Measurements from ENCODE around the gene PITX2. TPM values are rescaled to one million over a fixed set of nuclear protein-coding genes. Genes with fewer than 3 reads are reported as not detected.

The PITX2 gene
- total RNA-seq, 2 donors from 2014 or later = not detected

DNA sequence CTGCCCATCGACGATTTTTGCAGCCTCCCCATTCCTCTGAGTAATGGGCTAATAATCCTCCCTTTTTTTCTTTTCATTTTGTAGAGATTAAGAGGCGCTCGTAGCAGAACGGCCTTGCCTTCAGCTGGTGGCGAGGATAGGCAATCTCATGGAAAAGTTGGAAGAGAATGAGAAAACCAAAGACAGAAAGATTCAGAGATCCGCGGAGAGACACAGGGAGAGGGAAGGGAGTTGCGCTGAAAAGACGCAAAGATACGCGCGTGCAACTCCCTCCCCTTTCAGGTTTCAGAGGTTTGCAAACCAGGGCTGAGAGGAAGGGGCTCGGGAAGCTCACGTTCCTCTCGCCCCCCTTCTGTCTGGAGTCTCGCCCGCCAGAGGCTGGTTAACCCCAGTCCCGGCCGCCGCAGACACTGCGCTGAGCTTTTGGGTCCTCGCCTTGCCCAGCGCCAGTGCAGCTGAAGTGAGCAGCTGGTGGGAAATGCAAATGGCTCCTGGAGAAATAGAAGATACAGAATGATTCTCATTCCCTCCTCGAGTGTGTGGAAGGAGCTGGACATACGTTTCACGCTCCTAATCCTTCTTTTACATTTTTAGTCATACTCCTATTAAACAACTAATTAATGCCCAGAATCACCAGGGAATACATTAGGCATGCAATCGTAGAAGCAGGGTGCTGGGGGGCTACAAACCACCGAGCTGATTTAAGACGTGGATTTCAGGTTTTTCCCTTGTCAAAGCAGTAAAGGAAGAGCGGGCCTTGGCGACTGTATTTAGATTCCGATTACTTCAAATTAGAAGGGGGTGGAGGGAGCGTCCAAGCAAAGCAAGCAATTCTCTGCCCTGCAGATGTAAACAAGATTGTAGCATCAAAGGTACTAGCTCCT, 16.6 kb upstream of the PITX2 start:
- DNase-seq (ENCODE audit: low spot score in 2 of 2) = no peak
- Mint-ChIP-seq H3K36me3 (peaks cover 40 to 44% of the 10 kb centered on the region in 2 donors), H3K27ac (peak overlapping the region in 1 of 2 donors; percentile 17), H3K9me3 (peaks cover 9 to 13% of the 10 kb centered on the region in 2 donors)
- ATAC-seq = no peak

DNA sequence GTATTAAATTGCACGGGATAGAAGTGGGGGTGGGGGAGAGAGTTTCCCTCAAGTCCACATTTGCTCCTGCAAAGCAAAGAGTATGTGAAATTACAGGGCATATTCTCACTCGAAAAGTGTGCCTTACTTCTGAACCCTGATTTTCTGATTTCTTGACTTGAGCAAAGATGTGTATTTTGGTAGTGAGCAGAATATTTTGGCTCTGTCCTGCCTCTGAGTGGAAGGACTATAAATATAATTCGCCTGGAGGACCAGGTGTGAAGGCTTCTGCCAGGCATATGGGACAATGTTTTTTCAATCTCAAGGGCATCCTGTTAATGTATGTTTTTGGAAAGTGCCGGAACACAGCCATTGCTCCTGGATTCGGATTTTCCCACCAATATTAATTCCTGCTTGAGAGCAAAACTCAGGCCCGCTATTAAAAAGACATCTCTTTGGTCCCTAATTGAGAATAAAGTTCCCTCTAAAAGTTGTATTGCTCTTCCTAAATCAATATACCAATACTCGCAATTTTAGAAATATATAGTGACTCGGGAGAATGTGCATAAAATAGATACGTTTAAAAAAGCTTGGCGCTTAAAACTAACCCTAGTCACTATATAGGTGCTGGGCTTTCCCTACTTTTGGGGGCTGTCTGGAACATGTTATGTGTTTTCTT, 15.3 kb upstream of the PITX2 start:
- DNase-seq (ENCODE audit: low spot score in 2 of 2) = no peak
- no peak overlapping the region for H3K27ac Mint-ChIP-seq
- peaks cover 45 to 46% of the 10 kb centered on the region in 2 donors for H3K36me3 Mint-ChIP-seq

GRCh38 chr4:110637408-110638088, 14.7 kb upstream of the PITX2 start:
- Mint-ChIP-seq H3K36me3 (peaks cover 45 to 46% of the 10 kb centered on the region in 2 donors), H3K27ac (no peak overlapping the region), H3K9me3 (peaks cover 9 to 13% of the 10 kb centered on the region in 2 donors)
- DNase-seq (ENCODE audit: low spot score in 2 of 2) (no peak), ATAC-seq (no peak)

More for the DNA sequence above, 15.3 kb upstream of the PITX2 start:
- peaks cover 9 to 13% of the 10 kb centered on the region in 2 donors for H3K9me3 Mint-ChIP-seq
- ATAC-seq = no peak

GRCh38 chr4:110636680-110637407, 14.0 kb upstream of the PITX2 start:
- DNase-seq (ENCODE audit: low spot score in 2 of 2) (no peak), ATAC-seq (no peak)
- Mint-ChIP-seq H3K36me3 (peaks cover 48% of the 10 kb centered on the region in 2 donors), H3K9me3 (peaks cover 9 to 13% of the 10 kb centered on the region in 2 donors), H3K27ac (no peak overlapping the region)

- Mint-ChIP-seq H3K36me3 (peaks cover 49 to 50% of the 10 kb centered on the region in 2 donors), H3K27ac (no peak overlapping the region), H3K9me3 (peaks cover 9 to 13% of the 10 kb centered on the region in 2 donors)
- DNase-seq (ENCODE audit: low spot score in 2 of 2) (no peak), ATAC-seq (no peak)
Observed at GRCh38 chr4:110636171-110636679, 13.3 kb upstream of the PITX2 start.

- DNase-seq (ENCODE audit: low spot score in 2 of 2) (no peak), ATAC-seq (no peak)
- no peak overlapping the region for H3K27ac Mint-ChIP-seq
- peaks cover 41 to 53% of the 10 kb centered on the region in 2 donors for H3K36me3 Mint-ChIP-seq
- H3K9me3 Mint-ChIP-seq = peaks cover 9 to 13% of the 10 kb centered on the region in 2 donors
Observed at GRCh38 chr4:110635163-110635865, 12.4 kb upstream of the PITX2 start.

DNA sequence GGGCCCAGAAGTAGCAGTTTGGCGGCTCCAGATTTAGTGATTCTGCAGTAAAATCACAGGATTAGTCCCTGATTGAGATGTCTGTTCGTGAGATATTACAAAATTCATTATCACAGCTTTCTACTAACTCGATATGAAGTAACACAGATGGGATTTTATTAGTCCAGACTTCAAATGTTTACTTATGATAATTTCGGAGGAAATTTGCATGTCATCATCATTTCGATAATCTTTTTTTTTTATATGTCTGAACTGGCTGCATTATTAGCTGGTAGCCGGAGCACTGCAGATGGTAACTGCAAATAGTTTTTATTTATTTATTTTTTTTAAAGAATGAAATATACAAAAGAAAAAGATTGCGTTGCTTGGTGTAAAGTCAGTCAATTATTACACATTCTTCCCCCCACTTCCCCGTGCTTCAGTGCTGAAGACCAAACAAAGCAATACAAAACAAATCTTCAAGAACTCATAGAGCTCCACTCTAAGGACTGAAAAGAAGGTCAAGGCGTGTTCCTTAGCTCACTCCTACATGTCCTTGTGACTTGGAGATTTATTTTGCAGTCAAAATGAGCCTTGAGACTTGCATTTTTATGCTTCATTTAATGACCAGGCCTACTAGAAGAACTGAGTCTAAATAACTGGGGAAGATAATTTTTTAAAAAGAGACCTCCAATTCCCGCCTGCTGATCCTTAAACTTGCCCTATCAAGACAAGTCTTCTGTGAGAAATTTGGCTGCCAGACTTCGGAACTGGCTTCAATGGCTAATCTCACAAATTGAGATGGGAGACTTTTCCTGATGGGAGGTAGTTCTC, 11.7 kb upstream of the PITX2 start:
- DNase-seq (ENCODE audit: low spot score in 2 of 2) (no peak), ATAC-seq (no peak)
- Mint-ChIP-seq H3K9me3 (peaks cover 9 to 13% of the 10 kb centered on the region in 2 donors), H3K36me3 (peaks cover 36 to 55% of the 10 kb centered on the region in 2 donors), H3K27ac (no peak overlapping the region)

GRCh38 chr4:110633358-110634341, 10.8 kb upstream of the PITX2 start:
- Mint-ChIP-seq H3K9me3 (peaks cover 9 to 10% of the 10 kb centered on the region in 2 donors), H3K36me3 (peaks cover 33 to 46% of the 10 kb centered on the region in 2 donors), H3K27ac (peak overlapping the region in 1 of 2 donors; percentile 87)
- DNase-seq (ENCODE audit: low spot score in 2 of 2) = no peak
- ATAC-seq = no peak

DNA sequence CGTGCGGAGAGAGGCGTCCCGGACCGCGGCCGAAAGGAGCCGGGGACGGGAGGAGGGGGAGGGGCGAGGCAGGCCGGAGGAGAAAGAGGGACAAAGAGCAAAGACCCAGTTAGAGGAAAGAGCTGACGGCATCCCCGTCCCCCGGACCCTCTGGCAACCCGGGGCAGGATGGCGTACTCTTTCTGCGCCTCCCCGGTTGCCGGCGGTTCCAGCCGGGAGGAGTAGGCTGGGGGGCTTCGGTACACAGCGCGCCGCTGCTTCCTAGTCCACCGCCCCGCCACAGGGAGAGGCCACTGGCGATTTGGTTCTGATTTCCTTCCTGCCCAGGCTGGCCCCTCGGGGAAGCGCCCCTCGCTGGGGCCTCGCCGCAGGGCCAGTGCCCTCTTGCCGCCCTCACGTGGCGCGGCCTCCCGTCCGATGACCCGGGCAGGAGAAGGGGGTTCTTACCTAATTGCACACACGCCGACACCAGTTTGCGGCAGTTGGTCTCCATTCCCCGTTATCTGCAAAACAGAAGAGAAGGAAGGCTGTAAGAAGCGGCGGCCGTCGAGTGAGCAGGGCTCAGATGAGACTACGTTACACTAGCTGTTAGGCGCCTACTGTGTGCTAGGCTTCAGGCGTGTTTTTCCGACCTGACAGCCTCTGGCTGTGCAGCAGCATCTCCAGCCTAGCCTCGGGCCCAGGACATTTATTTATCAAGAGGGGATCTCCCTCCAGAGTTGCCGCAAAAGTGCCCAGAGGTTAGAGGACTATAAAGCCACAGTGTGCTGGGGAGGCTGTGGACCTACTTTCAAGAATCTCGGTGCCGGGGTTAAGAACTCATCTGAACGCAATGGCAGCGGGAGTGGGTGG, 9.9 kb upstream of the PITX2 start:
- no peak for DNase-seq (ENCODE audit: low spot score in 2 of 2)
- Mint-ChIP-seq H3K36me3 (peaks cover 37 to 46% of the 10 kb centered on the region in 2 donors), H3K27ac (peak overlapping the region in 1 of 2 donors; percentile 87), H3K9me3 (peaks cover 17 to 18% of the 10 kb centered on the region in 2 donors)
- no peak for ATAC-seq

DNA sequence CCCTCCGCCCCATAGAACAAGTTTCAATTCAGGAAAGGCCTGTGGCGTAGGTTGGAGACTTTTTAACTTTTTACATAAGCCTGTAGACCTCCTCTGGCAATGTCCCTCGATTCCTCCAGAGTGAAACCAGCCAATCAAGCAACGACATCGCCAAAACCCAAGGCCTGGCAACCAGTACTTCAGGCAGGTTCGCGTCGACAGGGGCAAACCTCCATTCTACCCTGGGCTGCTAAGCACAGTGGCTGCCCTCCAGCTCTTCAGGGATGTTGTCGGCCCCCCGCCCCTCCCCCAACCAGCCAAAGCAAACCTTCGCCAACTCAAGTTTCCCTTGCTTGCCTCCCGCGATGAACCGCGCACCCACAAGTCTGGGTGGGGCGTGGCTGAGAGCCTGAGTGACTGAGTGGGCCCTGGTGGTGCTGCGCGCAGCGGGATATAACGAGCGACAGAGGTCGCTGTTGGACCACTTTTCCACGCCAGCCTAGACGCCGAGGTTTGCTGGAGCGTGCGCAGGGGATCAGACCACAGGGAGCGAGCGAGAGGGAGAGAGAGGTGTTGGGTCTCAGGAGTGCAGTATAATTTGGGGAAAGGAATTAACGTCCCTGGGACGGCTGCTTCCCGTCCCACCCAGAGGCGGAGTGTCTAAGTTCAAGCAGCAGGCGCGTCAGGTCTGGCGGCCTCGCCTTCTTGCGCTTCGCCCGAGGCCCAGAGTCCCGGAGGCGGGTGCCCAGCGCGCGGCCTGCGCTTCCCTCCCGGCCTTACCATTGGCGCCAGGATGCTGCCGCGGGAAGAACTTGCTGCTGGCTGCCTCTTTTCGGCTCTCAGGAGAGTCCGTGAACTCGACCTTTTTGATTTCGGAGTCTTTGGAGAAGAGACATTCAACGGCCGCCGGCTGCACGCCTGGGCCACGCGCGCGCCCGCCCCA, 9.0 kb upstream of the PITX2 start:
- H3K9me3 Mint-ChIP-seq = peaks cover 14 to 18% of the 10 kb centered on the region in 2 donors
- H3K36me3 Mint-ChIP-seq = peaks cover 30 to 40% of the 10 kb centered on the region in 2 donors
- peak overlapping the region in 1 of 2 donors; percentile 44 for H3K27ac Mint-ChIP-seq
- DNase-seq (ENCODE audit: low spot score in 2 of 2) = no peak
- peak in 1 of 2 donors; percentile 97 for ATAC-seq

DNA sequence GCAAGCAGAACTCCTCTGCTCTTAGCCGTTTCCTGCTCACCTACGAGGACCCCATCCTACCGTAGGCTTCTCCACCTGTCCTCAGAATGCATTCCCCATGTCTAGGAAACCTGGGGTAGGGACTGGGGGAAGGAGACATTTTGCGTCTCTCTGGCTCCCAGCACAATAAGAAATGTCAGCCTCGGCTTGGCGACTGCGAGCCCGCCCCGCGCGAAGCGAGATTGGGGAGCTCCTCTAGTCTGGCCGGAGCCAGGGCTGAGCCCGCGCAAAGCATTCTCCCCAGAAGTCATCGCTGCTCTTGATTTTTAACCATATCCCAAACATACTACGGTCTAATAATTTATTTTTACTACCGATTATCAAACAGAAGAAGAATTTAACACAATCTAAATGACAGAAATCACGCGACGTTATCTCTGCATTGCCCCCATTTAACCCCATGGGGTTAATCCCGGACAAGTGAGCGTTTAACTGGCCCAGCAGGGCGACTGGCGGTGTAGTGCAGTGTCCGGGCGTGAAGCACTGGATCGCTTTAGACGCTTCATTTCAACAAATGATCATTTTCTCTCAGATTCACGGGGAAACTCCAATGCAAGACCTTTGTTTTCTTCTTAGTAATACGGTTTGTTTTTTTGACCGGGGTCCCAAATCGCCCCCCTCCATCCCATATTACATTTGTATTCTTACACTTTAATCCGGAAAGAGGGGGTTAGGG, 8.0 kb upstream of the PITX2 start:
- ATAC-seq = no peak
- Mint-ChIP-seq H3K9me3 (peaks cover 14 to 18% of the 10 kb centered on the region in 2 donors), H3K27ac (peak overlapping the region in 1 of 2 donors; percentile 60), H3K36me3 (peaks cover 30 to 40% of the 10 kb centered on the region in 2 donors)
- DNase-seq (ENCODE audit: low spot score in 2 of 2) = no peak

Data from activated naive CD4-positive, alpha-beta T cell treated with anti-CD3 and anti-CD28 coated beads, Interleukin-2, amount 50 U/mL, for 72 hours (primary cell).